ENCODE measurements around the gene LHPP.

Gene LHPP

GRCh38 chr10:124498056-124498455 is 36.4 kb downstream of the LHPP start:
- in situ Hi-C loops (cut with MboI; ENCODE audit: low pct_unique_long_range_greater_than_20kb, low sequenced_read_pairs, unreplicated experiment): no loop called here
- no peak for DNase-seq (ENCODE audit: low spot score)
- no peak for TF ChIP-seq CTCF (IDR thresholded peaks at IDR 0.05; ENCODE audit: extremely low read depth, insufficient read depth, missing control alignments)

GRCh38 chr10:124500757-124501156 is 39.1 kb downstream of the LHPP start:
- no peak for DNase-seq (ENCODE audit: low spot score)
- no peak for TF ChIP-seq CTCF (IDR thresholded peaks at IDR 0.05; ENCODE audit: extremely low read depth, insufficient read depth, missing control alignments)
- in situ Hi-C loops (cut with MboI; ENCODE audit: low pct_unique_long_range_greater_than_20kb, low sequenced_read_pairs, unreplicated experiment): no loop called here

GRCh38 chr10:124504711-124505110 is 43.1 kb downstream of the LHPP start:
- no peak for TF ChIP-seq CTCF (IDR thresholded peaks at IDR 0.05; ENCODE audit: extremely low read depth, insufficient read depth, missing control alignments)
- in situ Hi-C loops (cut with MboI; ENCODE audit: low pct_unique_long_range_greater_than_20kb, low sequenced_read_pairs, unreplicated experiment): no loop called here
- DNase-seq (ENCODE audit: low spot score): no peak

GRCh38 chr10:124505279-124505678 is 43.7 kb downstream of the LHPP start:
- in situ Hi-C loops (cut with MboI; ENCODE audit: low pct_unique_long_range_greater_than_20kb, low sequenced_read_pairs, unreplicated experiment): no loop called here
- TF ChIP-seq CTCF (IDR thresholded peaks at IDR 0.05; ENCODE audit: extremely low read depth, insufficient read depth, missing control alignments): no peak
- DNase-seq (ENCODE audit: low spot score): no peak

- DNase-seq (ENCODE audit: low spot score): no peak
- in situ Hi-C loops (cut with MboI; ENCODE audit: low pct_unique_long_range_greater_than_20kb, low sequenced_read_pairs, unreplicated experiment): no loop called here
- no peak for TF ChIP-seq CTCF (IDR thresholded peaks at IDR 0.05; ENCODE audit: extremely low read depth, insufficient read depth, missing control alignments)
These were observed 46.5 kb downstream of the LHPP start for GRCh38 chr10:124508070-124508667.

- no peak for TF ChIP-seq CTCF (IDR thresholded peaks at IDR 0.05; ENCODE audit: extremely low read depth, insufficient read depth, missing control alignments)
- in situ Hi-C loops (cut with MboI; ENCODE audit: low pct_unique_long_range_greater_than_20kb, low sequenced_read_pairs, unreplicated experiment): no loop called here
- DNase-seq (ENCODE audit: low spot score): no peak
These were observed 47.4 kb downstream of the LHPP start for GRCh38 chr10:124508907-124509454.

Measured in GM13977 (cell line).